RPMI7951 (cell line): ENCODE results near the gene GLB1L2. TPM values are rescaled to one million over a fixed set of nuclear protein-coding genes. Genes with fewer than 3 reads are reported as not detected.

Experiments used
- DNase-seq: peaks from one replicate; pipeline ENCODE4 v3.0.0-alpha.2; 2012; ENCODE audit warnings: low read depth
- total RNA-seq: library from RNA; depleted of rRNA; stranded (reverse); fragments of >200 nt; shearing (Covaris generic); gene quantifications from 2 replicates; pipeline ENCODE4 v1.2.3, GENCODE V29; 2014

GLB1L2 gene
- total RNA-seq, 1 experiment from 2014 or later = 0.24 TPM

DNA sequence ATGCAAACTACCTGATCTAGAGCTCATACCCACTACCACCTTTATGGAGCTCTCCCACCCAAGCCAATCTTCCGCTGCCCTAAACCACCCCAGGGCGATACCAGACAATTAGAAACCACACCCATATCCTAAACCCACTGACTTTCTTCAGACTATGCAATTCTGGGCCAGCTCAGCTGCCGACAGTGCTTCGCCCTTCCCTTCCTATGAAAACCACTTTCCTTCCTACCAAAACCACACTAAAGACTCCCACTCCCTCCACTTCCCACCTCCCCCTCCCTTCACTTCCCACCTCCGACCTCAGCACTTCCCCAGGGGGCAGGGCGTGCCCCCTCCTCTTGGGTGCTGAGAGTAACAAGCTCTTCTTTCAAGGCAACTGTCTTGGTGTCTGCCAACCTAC, 55.2 kb downstream of the GLB1L2 start:
- DNase-seq = no peak

GRCh38 chr11:134387501-134387900, 55.7 kb downstream of the GLB1L2 start:
- DNase-seq = no peak

GRCh38 chr11:134388590-134388989, 56.8 kb downstream of the GLB1L2 start:
- no peak for DNase-seq

DNA sequence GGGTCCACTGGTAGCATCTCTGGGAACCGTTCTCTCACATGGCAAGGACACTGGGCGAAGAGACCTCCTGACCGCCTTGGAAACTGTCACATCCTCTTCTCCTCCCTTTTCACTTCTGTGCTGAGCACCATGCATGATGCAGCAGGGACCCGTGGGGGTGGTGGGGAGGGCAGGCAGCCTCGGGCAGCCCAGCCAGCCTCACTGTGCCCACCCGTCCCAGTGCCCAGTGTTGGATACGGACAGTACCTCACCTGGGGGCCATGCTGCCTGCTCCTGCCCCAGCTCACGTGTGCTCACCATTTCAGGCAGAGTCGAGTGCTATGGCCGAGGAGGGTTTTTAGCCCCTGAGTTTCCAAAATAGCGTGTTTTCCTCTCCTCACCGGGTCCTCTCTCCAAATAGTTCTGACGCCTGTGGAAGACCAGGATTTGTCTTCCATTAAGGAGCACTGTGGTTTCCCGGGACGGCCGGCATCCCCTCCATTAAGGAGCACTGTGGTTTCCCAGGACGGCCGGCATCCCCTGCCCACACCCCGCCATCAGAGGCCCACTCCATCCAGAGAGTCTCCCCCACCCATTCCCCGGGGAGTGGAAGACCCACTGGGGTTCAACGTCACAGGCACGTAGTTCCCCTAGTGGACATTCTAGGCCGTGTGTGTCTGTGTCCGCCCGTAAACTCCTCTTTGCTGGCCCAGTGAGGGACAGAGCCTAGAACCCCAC, 57.8 kb downstream of the GLB1L2 start:
- no peak for DNase-seq

DNA sequence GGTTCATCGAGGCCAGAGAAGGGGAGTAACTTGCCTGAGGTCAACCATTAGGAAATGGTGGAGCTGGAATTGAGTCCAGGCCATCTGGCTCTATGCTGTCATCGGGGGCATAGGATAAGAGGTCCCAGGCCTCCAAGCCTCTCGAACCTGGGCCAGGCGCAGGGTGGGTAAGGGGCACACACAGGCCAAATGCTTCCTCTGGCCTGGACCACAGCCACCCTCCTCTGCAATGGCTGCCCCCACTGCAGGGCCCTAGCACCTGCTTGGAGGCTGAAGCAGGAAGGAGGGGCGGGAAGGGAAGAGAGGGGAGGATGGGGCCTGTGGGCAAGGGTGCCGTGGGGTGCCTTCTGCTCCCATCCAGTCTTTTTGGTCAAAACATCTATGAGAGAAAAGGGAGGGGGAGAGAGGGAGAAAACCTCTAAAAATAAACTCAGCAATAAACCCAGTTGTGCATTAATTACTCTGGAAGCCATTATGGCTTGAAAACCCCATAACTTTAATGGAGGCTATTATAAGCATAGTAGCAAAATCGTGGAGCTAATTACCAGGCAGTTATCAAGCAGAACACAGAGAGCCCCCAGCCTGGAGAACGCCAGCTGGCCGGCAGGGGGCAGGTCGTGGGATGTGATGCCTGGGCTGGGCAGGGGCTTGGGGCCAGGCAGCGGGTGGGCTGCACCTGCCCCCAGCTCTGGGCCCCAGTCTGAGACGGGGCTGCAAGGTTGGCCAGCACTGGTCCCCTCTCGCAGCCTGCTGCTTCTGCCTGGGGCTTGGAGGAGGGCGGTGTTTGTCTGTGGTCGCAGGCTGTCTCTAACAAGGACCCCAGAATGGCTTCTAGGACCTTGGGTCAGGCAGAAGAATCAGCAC, 59.1 kb downstream of the GLB1L2 start:
- DNase-seq = no peak

DNA sequence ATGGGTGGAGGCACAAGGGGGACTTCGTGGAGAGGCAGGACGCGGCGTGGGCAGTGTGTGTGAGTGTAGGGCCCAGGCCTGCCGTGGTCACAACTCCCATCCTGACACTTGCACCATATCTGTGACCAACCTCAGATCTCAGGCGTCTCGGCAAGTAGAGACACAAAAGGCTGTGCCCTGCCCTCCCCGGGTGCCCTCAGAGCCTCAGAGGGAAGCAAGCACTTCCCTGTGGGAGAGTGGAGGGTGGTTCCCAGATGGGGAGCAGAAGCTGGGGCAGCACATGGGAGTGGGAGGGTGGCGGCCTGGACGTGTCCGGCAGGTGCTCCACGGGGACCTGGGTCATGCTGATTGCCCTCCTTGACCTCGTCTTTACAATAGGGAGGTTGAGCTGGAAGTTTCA, 59.9 kb downstream of the GLB1L2 start:
- no peak for DNase-seq

DNA sequence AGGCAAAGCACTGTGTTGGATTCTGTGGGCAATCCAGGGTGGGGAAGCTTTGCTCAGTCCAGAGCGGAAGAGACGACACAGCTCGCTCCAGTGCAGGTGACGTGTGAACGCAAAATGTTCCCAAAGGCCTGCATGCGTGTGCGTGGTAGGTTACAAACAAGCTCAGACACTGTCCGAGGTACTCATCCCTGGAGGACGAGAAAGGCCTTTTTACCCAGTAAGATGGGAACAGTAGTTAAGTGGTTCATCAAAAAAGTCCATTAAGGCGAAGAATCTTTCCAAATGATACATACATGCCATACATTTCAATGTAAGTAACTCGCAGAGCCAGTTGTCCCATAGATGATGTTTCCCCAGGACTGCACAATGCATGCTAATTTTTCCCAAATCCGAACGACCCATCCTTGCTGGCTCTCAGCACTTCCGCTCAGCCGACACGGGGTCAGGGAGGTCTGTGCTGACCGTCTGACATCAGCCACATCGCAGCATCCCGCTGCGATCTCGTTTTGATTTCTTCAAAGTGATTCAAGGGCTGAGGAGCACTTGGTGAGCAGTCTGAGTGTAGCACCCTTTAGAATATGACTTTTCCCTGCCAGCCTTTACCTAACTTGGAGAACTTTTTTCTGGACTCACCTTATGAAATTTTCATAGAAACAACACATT, 61.3 kb downstream of the GLB1L2 start:
- DNase-seq = no peak

- DNase-seq = no peak
Observed at GRCh38 chr11:134393638-134394037, 61.9 kb downstream of the GLB1L2 start.

GRCh38 chr11:134394311-134394710, 62.5 kb downstream of the GLB1L2 start:
- DNase-seq = no peak

DNA sequence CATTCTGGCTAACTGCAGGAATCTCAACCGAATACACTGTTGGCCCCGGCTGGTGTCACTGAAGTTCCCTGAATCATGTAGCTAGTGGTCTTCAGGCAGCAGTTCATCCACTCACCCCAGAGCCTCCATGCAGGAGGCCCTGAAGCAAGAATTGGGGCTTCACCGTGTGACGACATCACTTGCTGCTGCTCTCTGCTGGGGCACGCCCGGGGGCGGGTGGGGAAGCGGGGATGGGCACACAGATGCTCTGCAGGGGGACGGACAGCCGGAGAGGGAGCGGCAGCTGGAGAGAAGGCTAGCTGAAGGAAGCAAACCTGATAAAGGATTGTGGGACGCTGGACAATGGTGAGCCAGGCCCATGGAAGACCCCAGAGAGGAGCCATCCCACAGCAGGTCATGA, 63.2 kb downstream of the GLB1L2 start:
- DNase-seq = no peak

DNA sequence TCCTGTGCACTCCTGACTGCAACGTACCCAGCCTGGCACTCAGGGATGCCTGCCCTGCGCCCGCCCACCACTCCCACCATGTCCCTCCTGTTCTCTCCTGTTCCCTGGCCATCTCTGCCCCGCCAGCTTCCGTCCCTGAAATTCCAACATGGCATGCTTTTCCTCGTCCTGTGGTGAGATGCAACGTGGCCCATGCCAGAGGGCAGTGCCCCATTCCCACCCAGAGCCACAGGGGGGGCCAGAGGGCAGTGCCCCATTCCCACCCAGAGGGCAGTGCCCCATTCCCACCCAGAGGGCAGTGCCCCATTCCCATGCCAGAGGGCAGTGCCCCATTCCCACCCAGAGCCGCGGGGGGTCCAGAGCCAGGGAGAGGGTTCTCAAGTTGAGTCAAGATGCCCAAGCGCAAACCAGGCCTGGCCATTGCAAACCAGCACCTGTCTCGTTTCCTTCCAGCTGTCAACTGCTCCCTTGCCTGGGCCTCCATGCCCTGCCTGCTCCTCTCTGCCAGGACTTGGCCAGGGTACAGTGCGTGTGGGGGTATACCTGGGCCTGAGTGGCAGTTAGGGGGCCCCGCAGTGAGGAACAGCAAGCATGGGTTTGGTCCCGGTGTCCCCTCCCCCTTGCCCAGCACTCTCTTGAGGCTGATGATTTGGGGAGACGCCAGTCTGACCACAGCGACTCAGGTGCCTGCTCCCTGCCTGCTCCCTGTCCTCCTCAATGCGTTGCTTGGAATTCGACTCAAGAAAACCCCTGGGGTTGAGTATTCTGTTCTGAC, 65.7 kb downstream of the GLB1L2 start:
- DNase-seq = no peak

DNA sequence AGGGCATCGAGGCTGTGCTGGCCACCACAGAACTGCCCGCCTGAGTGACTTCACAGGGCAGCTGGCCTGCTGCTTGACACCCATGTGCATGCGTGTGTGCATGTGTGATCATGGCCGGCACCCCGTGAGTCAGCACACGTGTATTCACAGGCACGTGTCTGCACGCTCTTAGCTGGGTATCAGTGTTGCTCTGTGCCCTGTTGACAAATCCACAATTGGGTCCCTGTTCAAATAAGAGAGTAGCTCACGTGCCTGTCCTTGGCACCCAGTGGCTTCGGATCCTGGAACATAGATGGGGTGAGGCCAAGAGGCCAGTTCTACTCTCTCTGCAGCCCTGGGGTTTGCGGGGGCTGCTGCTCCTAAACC, 66.3 kb downstream of the GLB1L2 start:
- DNase-seq = no peak

GRCh38 chr11:134398644-134399292, 67.0 kb downstream of the GLB1L2 start:
- DNase-seq = no peak

- no peak for DNase-seq
Observed at GRCh38 chr11:134399293-134399654, 67.5 kb downstream of the GLB1L2 start.

DNA sequence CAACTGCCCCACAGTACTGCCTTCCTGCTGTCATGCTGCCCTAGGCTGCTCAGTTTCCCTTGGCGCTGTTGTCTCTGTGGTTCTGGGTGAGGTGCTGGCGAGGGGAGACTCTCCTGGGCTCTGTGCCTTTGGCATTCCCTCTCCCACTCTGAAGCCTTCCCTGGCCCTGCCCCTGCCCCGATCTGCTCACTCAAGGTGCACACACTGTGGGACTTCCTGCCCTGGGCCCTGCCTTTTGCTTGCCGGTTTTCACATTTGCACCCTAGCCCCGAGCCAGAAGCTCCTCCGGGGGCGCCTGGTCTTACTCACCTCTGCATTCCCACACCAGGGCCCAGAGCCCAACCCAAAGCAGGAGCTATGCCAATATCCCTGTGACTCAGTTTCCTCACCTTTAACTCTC, 68.2 kb downstream of the GLB1L2 start:
- DNase-seq = no peak

DNA sequence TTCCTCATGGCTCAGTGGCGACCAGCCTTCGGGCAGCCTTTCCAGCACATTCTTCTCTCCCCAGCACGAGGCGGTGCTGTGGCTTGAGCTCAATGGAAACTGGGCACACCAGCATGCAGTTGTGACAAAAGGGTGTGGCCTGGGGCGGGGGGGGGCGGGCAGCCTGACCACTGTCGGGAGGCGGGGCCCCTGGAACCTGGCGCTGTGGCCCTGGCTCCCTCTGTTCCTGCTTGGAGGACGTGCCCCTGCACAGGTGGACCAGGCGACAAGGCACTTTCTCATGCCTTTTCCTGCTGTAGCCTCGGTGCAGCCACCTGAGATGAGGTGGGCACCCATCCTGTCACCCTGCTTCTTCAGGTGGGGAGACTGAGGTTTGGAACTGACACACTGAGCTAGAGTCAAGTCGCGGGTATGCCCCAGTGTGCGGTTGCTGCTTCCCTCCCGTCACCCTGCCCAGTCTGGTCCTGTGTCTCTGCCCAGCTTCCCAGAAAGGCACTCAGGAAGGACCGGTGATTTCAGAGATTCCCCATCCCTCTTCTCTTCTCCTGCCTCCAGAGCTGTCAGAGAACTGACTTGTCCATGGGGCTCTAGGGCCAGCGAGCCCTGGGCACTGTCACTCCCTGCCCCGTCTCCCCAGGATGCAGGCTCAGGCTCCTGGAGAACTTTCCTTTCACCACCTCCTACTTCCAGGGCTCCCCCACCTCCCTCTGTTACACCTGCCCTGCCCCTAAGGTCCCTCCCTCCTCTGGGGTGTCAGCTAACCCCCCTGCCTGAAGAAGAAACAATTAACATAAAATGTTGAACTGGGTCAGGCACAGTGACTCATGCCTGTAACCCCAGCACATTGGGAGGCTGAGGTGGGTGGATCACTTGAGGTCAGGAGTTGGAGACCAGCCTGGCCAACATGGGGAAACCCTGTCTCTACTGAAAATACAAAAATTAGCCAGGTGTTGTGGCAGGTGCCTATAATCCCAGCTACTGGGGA, 70.3 kb downstream of the GLB1L2 start:
- DNase-seq = no peak

DNA sequence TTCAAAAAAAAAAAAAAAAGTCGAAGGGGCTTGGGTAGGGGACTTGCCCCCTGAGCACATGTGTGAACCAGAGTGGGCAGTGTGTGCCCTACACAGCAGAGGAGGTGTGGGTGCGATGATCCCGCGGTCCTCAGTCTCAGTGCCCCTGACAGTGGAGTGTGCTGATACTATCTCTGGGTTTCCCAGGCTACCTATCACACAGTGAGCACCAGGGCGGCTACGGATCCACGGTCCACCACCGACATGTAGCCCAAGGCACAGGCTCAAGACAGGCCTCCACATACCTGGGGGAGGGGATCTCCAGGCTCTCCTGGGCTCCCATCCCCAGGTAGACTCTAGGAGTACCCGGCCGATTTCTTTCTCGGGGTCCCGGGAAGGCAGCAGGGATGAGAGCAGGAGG, 71.1 kb downstream of the GLB1L2 start:
- DNase-seq = no peak

- DNase-seq = no peak
Observed at GRCh38 chr11:134404575-134405341, 73.0 kb downstream of the GLB1L2 start.

DNA sequence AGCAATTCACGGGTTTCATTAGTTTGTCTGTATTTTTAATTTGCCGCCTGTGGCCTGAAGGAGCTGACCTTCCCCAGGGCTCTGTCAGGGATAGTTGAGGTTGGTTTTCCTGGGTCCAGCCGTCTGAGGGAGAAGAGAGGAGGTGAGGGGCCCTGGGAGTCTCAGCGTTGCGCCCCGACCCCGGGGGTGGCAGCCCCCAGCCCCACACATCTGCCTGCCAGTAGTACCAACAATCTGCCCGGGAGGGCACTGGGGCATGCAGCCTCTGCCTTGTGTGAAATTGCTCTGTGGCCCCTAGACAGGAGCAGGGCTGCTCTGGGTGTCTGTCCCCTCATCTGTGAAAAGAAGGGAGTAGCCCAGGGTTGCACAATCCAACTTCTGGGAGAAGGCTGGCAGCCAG, 73.6 kb downstream of the GLB1L2 start:
- no peak for DNase-seq

DNA sequence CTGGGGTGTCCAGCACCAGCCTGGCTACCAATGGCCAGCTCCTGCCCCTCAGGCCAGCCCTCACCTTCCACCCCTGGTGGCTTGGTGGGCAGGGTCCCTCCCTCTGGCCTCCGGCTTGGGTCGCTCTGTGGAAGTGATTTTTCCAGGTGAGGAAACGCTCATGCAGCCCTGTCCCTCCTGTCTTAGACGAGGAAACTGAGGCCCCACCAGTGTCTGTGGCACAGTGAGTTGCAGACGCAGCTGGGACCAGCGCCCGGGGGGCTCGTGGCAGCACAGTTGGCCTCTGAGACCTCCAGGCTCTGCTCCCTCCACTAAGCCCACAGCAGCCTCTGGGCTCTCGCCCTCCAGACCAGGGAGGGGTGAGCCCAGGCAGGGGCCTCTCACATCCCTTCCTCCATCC, 74.1 kb downstream of the GLB1L2 start:
- DNase-seq = no peak
